Ishikawa (cell line): ENCODE measurements around the gene EPGN.
A peak's percentile ranks its signal among the peaks of the same experiment; 100 is the strongest.

ENCODE experiments used
- CEBPB ChIP-seq: IDR thresholded peaks from 2 replicates; pipeline ENCODE4 v1.6.1; 2012
- CREB1 ChIP-seq: IDR thresholded peaks from 2 replicates; pipeline ENCODE4 v1.6.1; 2012; ENCODE audit warnings: low read depth
- EGR1 ChIP-seq: IDR thresholded peaks from 2 replicates; pipeline ENCODE4 v1.6.1; 2012
- EP300 ChIP-seq: IDR thresholded peaks from 2 replicates; pipeline ENCODE4 v1.6.1; 2012; ENCODE audit warnings: borderline replicate concordance
- FOXM1 ChIP-seq: IDR thresholded peaks from 2 replicates; pipeline ENCODE4 v1.6.1; 2012; ENCODE audit warnings: low read depth, borderline replicate concordance
- MAX ChIP-seq: IDR thresholded peaks from 2 replicates; pipeline ENCODE4 v1.6.1; 2012
- NFIC ChIP-seq: IDR thresholded peaks from 2 replicates; pipeline ENCODE4 v1.6.1; 2012
- RAD21 ChIP-seq: IDR thresholded peaks from 2 replicates; pipeline ENCODE4 v1.6.1; 2012; ENCODE audit warnings: low read depth
- TAF1 ChIP-seq: IDR thresholded peaks from 2 replicates; pipeline ENCODE4 v1.6.1; 2012; ENCODE audit warnings: low read depth, mild to moderate bottlenecking
- TCF12 ChIP-seq: IDR thresholded peaks from 2 replicates; pipeline ENCODE4 v1.6.1; 2012; ENCODE audit warnings: low read depth
- TEAD4 ChIP-seq: IDR thresholded peaks from 2 replicates; pipeline ENCODE4 v1.6.1; 2012
- YY1 ChIP-seq: IDR thresholded peaks from 2 replicates; pipeline ENCODE4 v1.6.1; 2012; ENCODE audit warnings: low read depth
- ZBTB7A ChIP-seq: IDR thresholded peaks from 2 replicates; pipeline ENCODE4 v1.6.1; 2012; ENCODE audit warnings: low read depth
- TF ChIP-seq, protein P1 (sequence below): IDR thresholded peaks from 2 replicates; pipeline ENCODE4 v1.6.1; 2012; ENCODE audit warnings: low read depth, mild to moderate bottlenecking
- TF ChIP-seq, protein P2 (sequence below): IDR thresholded peaks from 2 replicates; pipeline ENCODE4 v1.6.1; 2012

EPGN gene

GRCh38 chr4:74308215-74308614 lies at the start of gene EPGN:
Gene EPGN (plus strand): TSS chr4:74308470. CDS start chr4:74308534, 64 bp downstream.
- TF ChIP-seq, protein P1, sequence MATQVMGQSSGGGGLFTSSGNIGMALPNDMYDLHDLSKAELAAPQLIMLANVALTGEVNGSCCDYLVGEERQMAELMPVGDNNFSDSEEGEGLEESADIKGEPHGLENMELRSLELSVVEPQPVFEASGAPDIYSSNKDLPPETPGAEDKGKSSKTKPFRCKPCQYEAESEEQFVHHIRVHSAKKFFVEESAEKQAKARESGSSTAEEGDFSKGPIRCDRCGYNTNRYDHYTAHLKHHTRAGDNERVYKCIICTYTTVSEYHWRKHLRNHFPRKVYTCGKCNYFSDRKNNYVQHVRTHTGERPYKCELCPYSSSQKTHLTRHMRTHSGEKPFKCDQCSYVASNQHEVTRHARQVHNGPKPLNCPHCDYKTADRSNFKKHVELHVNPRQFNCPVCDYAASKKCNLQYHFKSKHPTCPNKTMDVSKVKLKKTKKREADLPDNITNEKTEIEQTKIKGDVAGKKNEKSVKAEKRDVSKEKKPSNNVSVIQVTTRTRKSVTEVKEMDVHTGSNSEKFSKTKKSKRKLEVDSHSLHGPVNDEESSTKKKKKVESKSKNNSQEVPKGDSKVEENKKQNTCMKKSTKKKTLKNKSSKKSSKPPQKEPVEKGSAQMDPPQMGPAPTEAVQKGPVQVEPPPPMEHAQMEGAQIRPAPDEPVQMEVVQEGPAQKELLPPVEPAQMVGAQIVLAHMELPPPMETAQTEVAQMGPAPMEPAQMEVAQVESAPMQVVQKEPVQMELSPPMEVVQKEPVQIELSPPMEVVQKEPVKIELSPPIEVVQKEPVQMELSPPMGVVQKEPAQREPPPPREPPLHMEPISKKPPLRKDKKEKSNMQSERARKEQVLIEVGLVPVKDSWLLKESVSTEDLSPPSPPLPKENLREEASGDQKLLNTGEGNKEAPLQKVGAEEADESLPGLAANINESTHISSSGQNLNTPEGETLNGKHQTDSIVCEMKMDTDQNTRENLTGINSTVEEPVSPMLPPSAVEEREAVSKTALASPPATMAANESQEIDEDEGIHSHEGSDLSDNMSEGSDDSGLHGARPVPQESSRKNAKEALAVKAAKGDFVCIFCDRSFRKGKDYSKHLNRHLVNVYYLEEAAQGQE = no peak
- TF ChIP-seq EGR1 (no peak), RAD21 (no peak), ZBTB7A (no peak), MAX (no peak), EP300 (no peak), TCF12 (no peak), CEBPB (no peak), YY1 (no peak), TAF1 (no peak), TEAD4 (no peak), NFIC (no peak), CREB1 (no peak), FOXM1 (no peak)
- TF ChIP-seq, protein P2, sequence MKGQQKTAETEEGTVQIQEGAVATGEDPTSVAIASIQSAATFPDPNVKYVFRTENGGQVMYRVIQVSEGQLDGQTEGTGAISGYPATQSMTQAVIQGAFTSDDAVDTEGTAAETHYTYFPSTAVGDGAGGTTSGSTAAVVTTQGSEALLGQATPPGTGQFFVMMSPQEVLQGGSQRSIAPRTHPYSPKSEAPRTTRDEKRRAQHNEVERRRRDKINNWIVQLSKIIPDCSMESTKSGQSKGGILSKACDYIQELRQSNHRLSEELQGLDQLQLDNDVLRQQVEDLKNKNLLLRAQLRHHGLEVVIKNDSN = no peak

DNA sequence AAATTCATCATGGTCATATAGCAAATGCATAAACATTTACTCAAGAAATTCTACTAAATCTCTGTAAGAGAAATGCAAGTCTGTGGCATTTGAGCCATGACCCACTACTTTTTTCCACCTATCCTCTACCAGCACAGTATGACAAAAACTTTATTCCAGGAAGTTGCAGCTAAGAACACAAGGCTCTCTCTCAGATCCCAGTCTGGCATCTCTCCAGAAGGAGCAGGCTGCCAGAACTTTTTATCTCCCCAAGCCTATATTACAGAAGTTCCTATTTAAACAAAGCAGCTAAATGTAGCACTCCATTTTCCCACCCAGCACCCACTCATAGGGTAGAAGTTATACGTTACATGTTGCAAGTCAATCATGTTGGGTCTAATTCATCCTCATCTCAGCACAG lies 49.3 kb upstream of the EPGN start:
- TF ChIP-seq MAX = no peak
- no peak for TF ChIP-seq TAF1
- no peak for TF ChIP-seq CEBPB
- TF ChIP-seq, protein P1 = no peak
- no peak for TF ChIP-seq TCF12
- no peak for TF ChIP-seq FOXM1
- no peak for TF ChIP-seq CREB1
- TF ChIP-seq YY1 = no peak
- no peak for TF ChIP-seq TEAD4
- TF ChIP-seq EGR1 = no peak
- no peak for TF ChIP-seq ZBTB7A
- no peak for TF ChIP-seq RAD21
- TF ChIP-seq, protein P2 = no peak

GRCh38 chr4:74260036-74260435 lies 48.2 kb upstream of the EPGN start:
- TF ChIP-seq TCF12 = no peak
- TF ChIP-seq TEAD4 = no peak
- TF ChIP-seq CREB1 = no peak
- TF ChIP-seq RAD21 = no peak
- no peak for TF ChIP-seq ZBTB7A
- no peak for TF ChIP-seq EP300
- no peak for TF ChIP-seq EGR1
- TF ChIP-seq, protein P2 = no peak
- no peak for TF ChIP-seq FOXM1
- no peak for TF ChIP-seq TAF1
- no peak for TF ChIP-seq YY1
- TF ChIP-seq, protein P1 = no peak
- TF ChIP-seq CEBPB = no peak
- TF ChIP-seq MAX = no peak
- no peak for TF ChIP-seq NFIC

- TF ChIP-seq NFIC (0 out of 2 replicates have a peak, but pooled peaks have one; percentile 8), TAF1 (no peak)
These were observed 45.7 kb upstream of the EPGN start for GRCh38 chr4:74262522-74262921.
